GM19023 (cell line): ENCODE data around the gene SLC35F3.
"Not testable (repeated sequence)": the region's sequence is repeated elsewhere in the genome, so short reads cannot be mapped to it uniquely, and the experiment has no call there.

Experiments used
- ATAC-seq: cut with Tn5 transposase; IDR thresholded peaks from one replicate; pipeline ENCODE4 v1.9.1; 2021; ENCODE audit warnings: mild to moderate bottlenecking, moderate library complexity; ENCODE audit not compliant: unreplicated experiment

SLC35F3 gene

GRCh38 chr1:234340528-234340927 is 436.1 kb downstream of the SLC35F3 start:
- no peak for ATAC-seq

- ATAC-seq, result no peak
Observed at GRCh38 chr1:234342774-234343173, 438.3 kb downstream of the SLC35F3 start.

DNA sequence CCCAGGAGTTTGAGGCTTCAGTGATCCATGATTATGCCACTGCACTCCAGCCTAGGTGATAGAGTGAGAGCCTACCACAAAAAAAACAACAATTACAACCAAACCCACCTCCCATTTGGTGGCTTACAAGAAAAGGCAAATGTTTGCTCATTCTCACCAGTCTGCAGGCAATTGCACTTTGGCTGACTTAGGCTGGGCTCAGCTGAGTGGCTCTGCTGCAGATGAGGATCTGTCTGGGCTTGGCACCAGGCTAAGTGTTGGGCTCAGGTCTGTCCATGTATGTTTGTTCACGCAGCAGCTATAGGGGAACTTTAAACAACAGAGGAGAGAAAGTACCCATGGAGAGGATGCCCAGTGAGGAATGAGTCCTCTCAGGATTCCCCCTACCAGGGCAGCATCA is 440.8 kb downstream of the SLC35F3 start:
- ATAC-seq, result no peak

DNA sequence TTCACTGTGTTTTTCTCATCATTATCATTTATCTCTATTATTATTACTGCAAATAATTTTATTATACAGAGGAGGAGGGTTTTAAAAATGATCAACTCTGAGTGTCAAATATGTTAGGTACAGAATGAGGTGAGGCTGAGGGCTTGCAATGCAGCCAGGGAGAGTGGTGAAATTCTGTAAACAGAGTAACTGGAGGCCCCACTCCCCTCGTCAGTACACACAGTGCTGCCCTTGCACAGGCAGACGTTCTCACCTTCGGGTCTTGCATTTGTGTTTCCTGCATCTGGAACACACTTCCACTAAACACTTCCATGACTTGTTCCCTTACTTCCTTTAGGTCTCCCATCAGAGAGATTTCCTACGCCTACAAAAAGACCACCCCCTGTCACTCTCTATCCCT is 444.5 kb downstream of the SLC35F3 start:
- ATAC-seq, result no peak

- no peak for ATAC-seq
Observed at GRCh38 chr1:234355782-234356510, 451.5 kb downstream of the SLC35F3 start.

DNA sequence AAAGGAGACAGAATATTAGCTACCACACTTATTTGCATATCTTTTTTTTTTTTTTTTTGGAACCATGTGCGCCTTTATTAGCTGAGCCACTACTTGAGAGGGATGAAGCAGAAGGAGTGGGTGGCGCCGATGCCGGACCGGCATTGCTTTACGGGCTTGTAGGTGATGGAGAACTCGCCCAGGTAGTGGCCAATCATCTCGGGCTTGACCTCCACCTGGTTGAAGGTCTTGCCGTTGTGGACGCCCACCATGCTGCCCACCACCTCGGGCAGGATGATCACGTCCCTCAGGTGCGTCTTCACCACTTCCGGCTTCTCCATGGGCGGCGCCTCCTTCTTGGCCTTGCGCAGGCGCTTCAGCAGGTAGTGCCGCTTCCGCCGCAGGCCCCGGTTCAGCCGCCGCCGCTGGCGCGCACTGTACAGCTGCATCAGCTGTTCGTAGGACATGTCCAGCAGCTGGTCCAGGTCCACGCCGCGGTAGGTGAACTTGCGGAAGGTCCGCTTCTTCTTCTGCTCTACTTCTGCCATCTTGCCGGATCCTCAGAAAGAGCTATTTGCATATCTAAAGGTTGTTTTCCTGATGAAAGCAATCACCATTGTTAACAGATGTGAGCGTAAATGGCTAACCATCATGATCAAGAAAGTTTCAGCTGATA is 452.3 kb downstream of the SLC35F3 start:
- ATAC-seq, result not testable (repeated sequence)

DNA sequence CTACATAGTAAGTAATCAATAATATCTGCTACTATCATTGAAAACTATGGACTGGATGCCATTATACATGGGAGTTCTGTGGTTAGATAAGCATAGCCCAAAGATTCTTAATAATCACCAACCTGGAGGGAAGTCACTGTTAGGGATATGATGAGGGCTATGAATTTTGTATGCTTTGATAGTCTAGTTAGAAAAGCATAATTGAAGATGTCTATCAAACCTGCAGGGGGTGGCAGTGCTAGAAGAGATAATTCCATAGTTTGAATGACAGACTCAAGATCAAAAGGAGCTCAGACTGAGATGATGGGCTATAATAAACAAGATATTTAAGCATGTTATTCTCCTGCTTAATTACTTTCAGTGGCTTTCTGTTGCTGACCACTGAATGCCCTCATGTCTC is 453.4 kb downstream of the SLC35F3 start:
- ATAC-seq, result no peak

DNA sequence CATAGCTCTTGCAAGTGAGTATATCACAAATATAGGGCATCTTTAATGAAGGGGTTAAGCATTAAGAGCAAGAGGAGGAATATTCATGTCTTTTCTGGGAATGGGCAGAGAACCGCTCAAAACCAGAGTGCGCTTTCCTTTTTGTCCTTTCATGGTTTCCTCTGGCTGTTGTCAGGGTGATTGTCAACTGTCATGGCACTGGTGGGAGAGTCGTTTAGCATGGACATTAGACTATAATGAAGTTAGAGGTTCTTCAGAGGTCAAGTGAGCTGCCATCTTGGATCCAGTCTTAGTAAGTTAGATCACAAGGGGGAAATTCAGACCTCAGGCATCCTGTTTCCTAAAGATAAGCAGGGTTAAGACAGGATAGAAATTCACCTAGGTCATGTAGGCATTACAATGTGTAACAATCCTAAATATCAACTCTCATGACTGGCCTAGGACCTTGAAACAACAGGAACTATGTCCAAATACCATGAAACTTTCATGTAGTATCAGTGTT is 456.7 kb downstream of the SLC35F3 start:
- ATAC-seq, result no peak

GRCh38 chr1:234362558-234362957 is 458.1 kb downstream of the SLC35F3 start:
- no peak for ATAC-seq

DNA sequence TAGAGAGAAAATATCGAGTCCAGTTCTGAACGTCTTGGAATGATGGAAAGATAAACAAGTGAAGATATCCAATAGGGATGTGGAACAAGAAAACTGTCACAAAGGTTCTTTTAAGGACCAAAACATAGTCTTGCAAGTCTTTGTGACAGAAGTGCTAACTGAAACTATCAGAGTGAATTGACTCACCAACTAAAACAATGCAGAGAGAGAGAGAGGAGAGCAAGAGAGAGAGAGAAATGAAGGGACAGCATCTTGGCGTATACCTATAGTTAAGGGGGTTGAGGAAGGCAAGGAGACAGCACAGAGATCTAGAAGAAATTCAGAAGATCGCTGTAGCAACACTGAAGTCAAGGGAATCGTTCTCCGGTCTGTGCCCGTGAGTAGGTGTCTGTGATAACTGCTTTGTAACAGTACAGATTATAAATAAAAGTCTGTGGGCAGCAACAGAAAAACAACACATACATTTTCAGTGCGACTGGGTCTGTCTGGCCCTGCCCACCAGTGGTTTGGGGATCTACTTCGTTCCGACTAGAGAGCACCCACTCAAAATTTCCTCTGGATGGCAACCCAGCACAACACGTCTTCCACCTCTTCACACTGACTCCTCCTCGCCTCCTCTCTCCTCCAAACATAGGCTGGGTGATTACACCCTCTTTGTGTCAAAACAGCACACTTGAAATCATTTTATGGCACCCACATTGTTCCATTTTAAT is 464.0 kb downstream of the SLC35F3 start:
- ATAC-seq, result no peak

- ATAC-seq, result no peak
Observed at GRCh38 chr1:234369033-234369430, 464.6 kb downstream of the SLC35F3 start.

- ATAC-seq, result no peak
Observed at GRCh38 chr1:234369784-234370183, 465.3 kb downstream of the SLC35F3 start.

GRCh38 chr1:234371414-234371813 is 466.9 kb downstream of the SLC35F3 start:
- ATAC-seq, result no peak

- no peak for ATAC-seq
Observed at GRCh38 chr1:234372011-234372757, 467.7 kb downstream of the SLC35F3 start.

DNA sequence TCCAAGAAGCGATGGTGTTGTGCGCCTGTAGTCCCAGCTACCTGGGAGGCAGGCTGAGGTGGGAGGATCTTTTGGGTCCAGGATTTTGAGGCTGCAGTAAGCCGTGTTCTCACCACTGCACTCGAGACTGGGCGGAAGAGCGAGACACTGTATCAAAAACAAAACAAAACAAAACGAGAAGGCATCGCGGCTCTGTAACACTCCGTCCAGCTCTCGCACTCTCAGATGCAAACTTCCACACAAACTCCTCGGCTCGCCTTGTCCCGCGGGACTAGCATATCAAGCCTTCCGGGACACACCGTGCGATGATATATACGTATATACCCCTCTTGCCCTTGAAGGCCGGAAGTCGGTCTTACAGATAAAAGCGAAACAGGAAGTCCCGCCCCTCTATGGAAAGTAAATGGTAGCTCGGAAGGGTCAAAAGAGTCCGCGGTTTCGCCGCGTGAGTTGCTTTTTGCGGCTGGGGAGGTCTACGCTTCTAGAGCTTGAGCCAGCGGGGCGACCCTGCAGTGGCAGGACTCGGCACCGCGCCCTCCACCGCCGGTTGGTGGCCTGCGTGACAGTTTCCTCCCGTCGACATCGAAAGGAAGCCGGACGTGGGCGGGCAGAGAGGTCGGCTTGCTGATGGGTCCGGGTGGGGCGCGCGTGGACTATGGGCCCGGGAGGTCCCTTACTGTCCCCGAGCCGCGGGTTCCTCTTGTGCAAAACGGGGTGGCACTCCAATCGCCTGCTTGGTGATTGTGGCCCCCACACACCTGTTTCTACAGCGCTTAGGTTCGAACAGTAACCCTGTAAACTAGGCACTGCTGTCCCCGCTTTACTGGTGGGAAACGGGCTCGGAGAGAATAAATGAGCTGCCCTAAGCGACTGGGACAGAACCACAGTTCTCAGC is 468.8 kb downstream of the SLC35F3 start, which contains the start of gene COA6:
Gene COA6, plus strand, starts transcription at position 393 of the 895 bp plus-strand sequence. Its CDS starts 11 bp downstream, at position 404.
- peak; percentile 93 for ATAC-seq

GRCh38 chr1:234373959-234374254 is 469.4 kb downstream of the SLC35F3 start:
- ATAC-seq, result peak; percentile 27
